Choroid plexus epithelial cell (primary cell): ENCODE data around the gene NAV3.

Experiments
- DNase-seq: peaks from one replicate; pipeline ENCODE4 v3.0.0-alpha.2; 2010; ENCODE audit warnings: low read depth
- H3K4me3 ChIP-seq: 2 replicates; pipeline ENCODE4 v1.5.1; 2011; ENCODE audit warnings: low read depth, mild to moderate bottlenecking, control low read depth, low read length, moderate library complexity
- CTCF ChIP-seq: conservative IDR thresholded peaks from 2 replicates; pipeline ENCODE4 v1.5.1; 2011; ENCODE audit warnings: low read depth, mild to moderate bottlenecking, control low read depth, inconsistent platforms, low read length, moderate library complexity

The NAV3 gene

GRCh38 chr12:77992760-77993159, 162.1 kb downstream of the NAV3 start:
- no peak overlapping the region for H3K4me3 ChIP-seq
- no peak for DNase-seq
- no peak for TF ChIP-seq CTCF

- no peak overlapping the region for H3K4me3 ChIP-seq
- DNase-seq: no peak
- no peak for TF ChIP-seq CTCF
Observed at GRCh38 chr12:77993658-77994057, 163.0 kb downstream of the NAV3 start.

- TF ChIP-seq CTCF: no peak
- peak; percentile 74 for DNase-seq
- no peak overlapping the region for H3K4me3 ChIP-seq
Observed at GRCh38 chr12:77995436-77996167, 164.9 kb downstream of the NAV3 start.

GRCh38 chr12:77996670-77997069, 166.0 kb downstream of the NAV3 start:
- TF ChIP-seq CTCF: peak; percentile 19
- H3K4me3 ChIP-seq: no peak overlapping the region
- DNase-seq: no peak

GRCh38 chr12:77998236-77998786, 167.6 kb downstream of the NAV3 start:
- DNase-seq: peak; percentile 25
- TF ChIP-seq CTCF: peak; percentile 10
- no peak overlapping the region for H3K4me3 ChIP-seq

GRCh38 chr12:77999074-77999715, 168.5 kb downstream of the NAV3 start:
- no peak for DNase-seq
- no peak for TF ChIP-seq CTCF

More at GRCh38 chr12:77999074-77999715, 168.5 kb downstream of the NAV3 start:
- H3K4me3 ChIP-seq: no peak overlapping the region
